Kasumi-1 (cell line): ENCODE measurements around the gene UGP2.
"Not testable (repeated sequence)": the region's sequence is repeated elsewhere in the genome, so short reads cannot be mapped to it uniquely, and the experiment has no call there.

Experiments
- DNase-seq, 2 experiments: peaks; one replicate each; lab custom pipeline; 2025; lab: John Stamatoyannopoulos, UW

The UGP2 gene

GRCh38 chr2:63840081-63840784, 1.5 kb upstream of the UGP2 start:
- DNase-seq, result peak in 1 of 2 experiments; percentile 61

DNA sequence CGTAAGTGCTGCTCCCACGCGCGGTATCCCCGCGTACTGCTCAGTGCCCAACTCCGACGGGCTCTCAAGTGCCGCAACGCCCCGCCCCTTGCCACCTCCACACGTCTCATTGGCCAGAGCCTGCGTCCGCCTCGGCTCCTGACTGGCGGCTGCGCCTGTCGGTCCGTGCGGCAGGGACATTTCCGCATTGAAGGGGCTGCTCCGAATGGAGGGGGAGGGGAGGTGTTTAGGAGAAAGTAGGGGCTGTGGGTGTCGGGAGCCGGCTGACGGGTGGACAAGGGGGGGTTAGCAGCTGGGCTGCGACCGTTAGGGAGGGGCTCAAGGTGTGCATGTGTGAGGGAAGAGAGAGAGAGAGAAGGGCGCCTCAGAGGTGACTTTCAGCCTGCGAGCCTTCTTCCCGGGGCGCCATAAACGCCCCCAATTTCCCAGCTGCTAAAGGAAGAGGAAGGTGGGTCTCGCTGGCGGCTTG, 877 bp upstream of the UGP2 start:
- peak; percentile 94 to 97 for DNase-seq

DNA sequence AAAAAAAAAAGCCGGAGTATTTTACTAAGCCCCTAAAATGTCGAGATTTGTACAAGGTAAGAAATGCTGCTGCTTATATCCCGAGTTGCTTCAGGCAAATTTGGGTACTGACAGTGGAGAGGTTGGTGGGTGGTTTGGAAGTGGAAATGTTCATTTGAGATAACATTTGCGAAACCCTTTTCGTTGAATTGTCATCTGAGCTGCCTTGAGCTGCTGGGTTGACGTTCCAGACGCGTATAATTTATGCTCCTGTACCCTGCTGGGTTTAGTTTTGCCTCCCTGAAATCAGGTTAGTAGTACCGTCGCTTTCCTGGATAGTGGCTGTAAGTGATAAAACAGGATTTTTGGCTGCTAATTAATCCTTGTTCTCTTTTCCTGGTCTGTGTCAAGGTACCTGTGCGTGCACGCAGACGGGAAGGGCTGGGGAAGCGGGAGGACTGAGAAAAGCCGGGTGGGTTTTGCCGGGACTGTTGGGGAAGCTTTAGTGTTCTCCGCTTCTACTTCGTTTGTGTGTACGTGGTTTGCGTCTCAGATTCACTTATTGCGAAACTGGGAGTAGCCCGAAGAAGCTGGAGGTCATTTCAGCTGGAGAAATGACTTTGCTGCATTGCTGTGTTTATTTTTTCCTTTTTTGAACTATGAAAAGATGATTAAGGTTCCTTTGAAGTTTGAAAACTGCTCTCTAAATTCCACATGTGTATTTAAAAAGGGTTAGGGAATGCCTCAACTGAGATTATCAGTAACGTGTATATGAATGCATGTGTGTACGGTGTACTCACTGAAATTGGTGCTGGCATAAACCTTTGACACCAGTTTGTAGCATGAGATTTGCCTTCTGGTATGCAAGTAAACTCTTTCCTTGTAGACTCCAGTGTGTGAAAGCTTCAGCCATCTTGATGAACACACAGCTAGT, 709 bp downstream of the UGP2 start:
- peak; percentile 32 to 33 for DNase-seq

- no peak for DNase-seq
Observed at GRCh38 chr2:63843093-63843492, 1.4 kb downstream of the UGP2 start.

DNA sequence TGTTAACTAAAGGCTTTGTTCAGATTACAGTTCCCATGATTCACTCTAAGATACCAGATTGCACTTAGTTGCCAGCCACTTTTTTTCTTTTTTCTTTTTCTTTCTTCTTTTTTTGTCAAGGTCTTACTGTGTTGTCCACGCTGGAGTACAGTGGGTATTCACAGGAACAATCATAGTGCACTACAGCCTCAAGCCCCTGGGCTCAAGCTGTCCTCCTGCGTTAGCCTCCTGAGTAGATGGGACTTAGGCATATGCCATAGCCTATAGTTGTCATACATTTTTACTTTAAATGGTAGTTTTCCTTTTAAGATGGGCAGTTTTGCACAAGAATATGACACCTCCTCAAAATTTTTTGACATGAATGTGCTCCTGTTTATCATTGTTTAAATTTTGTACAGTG, 2.1 kb downstream of the UGP2 start:
- DNase-seq, result no peak

GRCh38 chr2:63844616-63845015, 2.9 kb downstream of the UGP2 start:
- DNase-seq, result no peak

- no peak for DNase-seq
Observed at GRCh38 chr2:63845866-63846265, 4.2 kb downstream of the UGP2 start.

GRCh38 chr2:63846487-63846886, 4.8 kb downstream of the UGP2 start:
- no peak for DNase-seq

DNA sequence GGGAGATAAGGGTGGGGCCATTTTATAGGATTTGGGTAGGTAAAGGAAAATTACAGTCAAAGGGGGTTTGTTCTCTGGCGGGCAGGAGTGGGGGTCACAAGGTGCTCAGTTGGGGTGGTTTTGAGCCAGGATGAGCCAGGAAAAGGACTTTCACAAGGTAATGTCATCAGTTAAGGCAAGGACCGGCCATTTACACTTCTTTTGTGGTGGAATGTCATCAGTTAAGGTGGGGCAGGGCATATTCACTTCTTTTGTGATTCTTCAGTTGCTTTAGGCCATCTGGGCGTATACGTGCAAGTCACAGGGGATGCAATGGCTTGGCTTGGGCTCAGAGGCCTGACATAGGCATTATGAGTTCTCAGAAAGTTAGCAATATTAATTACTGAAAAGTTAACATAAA, 5.9 kb downstream of the UGP2 start:
- DNase-seq, result not testable (repeated sequence)

DNA sequence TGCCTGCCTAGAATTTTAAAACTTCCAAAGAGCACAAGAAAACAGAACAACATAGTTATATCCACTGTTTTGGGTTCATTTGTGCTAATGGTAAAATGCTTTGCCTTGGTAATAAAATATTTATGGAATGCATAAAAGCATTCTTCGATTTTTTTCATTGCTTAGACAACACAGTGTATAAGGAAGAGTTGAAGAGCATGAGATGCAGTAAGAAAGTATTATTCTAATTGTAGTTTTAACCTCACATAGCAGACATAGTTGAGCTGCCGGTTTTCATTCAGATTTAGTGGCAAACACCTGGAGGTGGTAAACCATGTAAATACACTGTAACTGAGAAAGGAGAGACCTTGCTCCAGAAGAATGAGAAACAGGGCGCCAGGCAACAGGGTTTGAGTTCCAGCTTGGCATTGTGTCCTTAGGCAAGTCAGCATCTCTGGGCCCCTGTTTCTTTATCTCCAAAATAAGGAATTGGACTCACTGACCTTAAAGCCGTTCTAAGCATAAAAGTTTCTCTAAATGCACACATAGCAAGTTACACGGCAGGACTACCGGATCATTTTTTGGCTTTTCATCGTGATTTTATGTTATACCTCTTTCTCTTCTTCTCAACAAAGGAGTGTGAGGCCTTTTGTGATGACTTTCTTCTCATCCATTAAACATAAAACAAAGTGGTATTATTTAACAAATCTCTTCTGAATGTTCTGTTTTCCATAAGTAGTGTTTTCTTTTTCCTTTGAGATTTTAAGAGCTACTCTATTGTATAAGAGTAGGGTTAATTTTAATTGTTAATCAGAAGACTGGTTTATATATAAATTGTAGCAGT, 7.9 kb downstream of the UGP2 start:
- no peak for DNase-seq

DNA sequence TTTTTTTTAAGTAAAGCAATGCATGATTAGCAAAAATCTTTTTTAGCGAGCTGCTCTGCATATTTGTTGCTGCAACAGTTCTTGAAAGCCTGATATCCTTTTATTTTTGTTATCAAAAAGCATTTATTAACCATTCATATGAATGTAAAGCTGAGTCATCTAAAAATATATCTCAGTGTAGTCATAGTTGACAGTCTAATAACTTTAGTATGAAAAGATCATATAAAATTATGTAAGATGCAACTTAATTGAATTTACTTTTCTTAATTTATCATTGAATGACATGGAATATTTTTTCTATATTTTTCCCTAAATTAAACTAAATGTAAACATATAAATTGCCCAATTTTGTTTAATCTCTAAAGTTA, 8.5 kb downstream of the UGP2 start:
- DNase-seq, result no peak

- DNase-seq, result no peak
Observed at GRCh38 chr2:63850649-63851048, 9.0 kb downstream of the UGP2 start.

DNA sequence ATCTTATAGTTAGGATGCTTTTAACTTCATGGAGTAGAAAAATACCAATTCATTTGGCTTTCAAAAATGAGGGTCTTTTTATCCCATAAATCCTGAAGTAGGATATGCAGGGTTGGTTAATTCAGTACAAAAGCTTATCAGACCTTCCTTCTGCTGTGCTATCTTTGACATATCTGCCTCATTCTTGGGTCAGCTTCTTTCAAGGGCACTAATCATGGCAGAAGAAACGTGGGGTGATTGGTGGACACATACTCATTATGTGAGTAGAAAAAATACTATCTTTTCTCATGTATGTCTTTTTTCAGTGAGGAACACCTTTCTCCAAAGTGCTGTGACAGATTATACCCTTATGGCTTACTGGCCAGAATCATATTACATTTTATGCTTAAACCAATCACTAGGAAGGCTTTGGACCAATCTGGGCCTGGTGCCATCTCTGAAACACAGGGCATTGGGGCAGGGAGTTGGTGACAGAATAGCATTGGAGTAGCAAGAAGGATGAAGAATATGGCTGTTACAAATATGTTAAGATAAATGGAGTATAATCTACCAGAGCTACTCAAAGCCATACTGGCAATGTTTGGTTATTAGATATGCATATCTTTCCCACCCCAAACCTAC, 10.1 kb downstream of the UGP2 start:
- DNase-seq, result no peak

GRCh38 chr2:63853527-63854310, 12.0 kb downstream of the UGP2 start:
- peak; percentile 26 to 42 for DNase-seq

DNA sequence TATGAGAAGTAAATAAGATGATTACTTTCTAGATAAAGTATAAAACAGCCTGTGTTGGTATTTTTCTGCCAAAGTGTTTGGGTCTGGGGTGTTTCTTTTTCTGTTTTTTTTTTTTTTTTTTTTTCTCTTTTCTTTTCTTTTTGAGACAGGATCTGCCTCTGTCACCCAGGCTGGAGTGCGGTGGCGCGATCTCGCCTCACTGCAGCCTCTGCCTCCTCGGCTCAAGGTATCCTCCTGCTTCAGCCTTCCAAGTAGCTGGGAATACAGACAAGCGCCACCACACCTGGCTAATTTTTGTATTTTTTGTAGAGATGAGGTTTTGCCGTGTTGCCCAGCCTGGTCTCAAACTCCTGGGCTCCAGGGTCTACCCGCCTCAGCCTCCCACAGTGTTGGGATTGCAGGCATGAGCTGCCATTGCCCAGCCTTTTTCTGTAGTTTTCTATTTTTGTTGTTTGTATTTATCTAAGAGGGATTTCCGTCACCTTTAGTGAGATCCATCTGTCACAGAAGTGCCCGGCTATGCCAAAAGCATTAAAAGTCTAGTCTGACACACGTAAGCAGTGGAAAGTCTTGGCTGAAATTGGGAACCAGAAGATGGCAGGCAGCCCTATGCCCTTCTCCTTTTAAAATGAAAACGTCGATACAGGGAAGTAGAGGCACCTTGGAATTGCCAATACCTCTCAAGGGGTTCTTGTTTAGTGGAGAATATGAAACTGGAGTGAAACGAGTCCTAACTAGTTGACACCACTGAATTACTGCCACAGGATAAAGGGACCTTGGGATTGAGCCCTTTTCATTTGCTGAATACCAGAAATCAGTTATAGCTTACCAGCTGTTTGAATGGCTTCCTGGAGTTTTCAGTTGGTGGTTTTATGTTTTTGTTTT, 14.0 kb downstream of the UGP2 start:
- peak; percentile 47 to 49 for DNase-seq

DNA sequence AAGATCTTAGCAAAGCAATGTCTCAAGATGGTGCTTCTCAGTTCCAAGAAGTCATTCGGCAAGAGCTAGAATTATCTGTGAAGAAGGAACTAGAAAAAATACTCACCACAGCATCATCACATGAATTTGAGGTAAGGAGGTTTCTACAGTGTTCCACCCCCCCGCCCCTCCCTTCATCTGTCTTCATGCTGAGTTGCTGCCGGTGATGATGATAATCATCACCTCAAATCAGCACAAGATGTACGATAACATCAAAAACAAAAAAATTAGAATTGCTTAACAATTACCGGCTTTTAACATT, 14.6 kb downstream of the UGP2 start:
- DNase-seq, result no peak

- DNase-seq, result no peak
Observed at GRCh38 chr2:63858291-63858690, 16.6 kb downstream of the UGP2 start.

DNA sequence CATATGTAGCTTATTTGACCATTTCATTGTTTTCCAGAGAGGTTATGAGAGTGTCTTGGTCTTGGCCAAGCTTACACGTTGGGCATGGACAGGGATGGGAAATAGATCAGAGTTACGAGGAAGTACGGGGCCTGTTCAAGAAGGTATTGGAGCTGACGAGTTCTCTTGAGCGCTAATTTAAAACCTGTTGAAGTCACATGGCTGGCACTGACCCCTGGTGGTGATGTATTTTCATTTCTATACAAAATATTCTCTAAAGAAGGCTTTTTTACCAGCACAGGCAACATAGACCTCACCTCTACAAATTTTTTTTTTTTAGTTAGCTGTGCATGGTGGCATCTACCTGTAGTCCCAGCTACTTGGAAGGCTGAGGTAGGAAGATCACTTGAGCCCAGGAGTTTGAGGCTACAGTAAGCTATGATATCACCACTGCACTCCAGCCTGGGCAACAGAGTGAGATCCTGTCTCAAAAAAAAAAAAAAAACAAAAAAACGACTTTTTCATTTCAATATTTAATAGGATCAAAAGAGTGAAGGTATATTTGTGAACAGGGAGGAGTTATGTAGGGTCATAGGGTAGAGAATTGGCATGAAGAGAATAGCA, 19.6 kb downstream of the UGP2 start:
- peak; percentile 76 to 86 for DNase-seq

DNA sequence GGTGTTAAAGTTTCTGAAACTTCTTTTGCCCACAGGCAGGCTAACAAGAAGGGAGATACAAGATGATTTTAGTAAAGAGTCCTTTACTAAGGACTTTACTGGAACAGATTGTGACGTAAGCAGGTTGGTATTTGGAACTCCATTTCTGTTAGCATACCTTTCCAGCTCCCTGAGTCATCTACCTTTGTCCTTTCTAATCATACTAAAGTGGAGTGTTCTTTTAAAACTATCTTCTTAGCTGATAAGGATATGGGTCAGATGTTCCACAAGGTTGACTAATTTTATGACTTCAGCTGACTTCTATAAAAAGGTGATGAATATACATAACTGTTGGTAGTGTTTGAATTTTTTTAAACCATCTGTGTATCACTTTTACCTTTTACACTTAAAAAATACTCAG, 21.1 kb downstream of the UGP2 start:
- DNase-seq, result no peak

DNA sequence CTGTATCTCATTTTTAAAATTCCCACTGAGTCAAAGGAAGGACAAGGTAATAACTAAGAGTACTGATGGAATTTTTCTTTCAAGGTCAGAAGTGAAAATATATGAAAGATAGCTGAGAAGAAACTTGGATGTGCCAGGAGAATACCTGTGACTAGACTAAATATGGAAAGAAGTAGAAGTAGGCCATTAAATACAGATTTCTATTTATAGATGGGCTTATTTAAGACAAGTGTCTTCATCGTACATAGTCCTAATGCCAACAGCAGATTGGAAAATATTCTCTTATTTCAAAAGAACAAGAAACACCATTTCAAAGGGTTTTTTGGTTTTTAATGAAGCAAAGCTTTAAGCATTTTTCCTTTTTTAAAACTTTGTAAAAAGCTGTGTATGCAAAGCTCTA, 22.0 kb downstream of the UGP2 start:
- DNase-seq, result no peak
